Hepatocyte (in vitro differentiated cells): ENCODE results near the gene MRPS9.

Source experiments
- EZH2phosphoT487 ChIP-seq: fragments of 200-600 bp; sonication (generic); IDR thresholded peaks from one replicate; pipeline ENCODE4 v1.6.1; 2018; ENCODE audit warnings: antibody characterized with exemption, mild to moderate bottlenecking, low read depth, moderate library complexity; ENCODE audit not compliant: unreplicated experiment, severe bottlenecking
- TF ChIP-seq, protein P1 (sequence below): fragments of 200-600 bp; sonication (generic); IDR thresholded peaks from 2 replicates; pipeline ENCODE4 v1.5.1; 2016; ENCODE audit warnings: antibody characterized with exemption, mild to moderate bottlenecking; ENCODE audit not compliant: poor library complexity

DNA sequence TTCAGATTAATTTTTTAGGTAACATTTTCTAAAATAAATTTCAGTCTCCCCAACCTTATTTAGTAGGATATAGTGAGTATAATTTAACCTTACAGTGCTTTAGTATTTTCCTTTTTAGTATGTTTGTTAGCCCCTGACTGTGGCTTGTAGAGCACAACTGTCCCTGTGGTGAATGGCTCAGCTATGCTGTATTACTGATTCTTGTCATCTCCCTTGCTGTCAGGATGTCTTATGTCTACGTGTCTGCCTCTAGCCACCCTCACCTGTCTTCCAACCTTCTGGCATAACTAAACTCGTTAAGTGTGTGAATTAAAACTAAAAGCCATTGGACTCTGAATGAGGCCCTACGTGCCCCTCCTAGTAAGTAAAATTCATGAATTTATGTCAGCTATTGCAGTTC lies 18.4 kb downstream of the MRPS9 start:
- TF ChIP-seq, protein P1, sequence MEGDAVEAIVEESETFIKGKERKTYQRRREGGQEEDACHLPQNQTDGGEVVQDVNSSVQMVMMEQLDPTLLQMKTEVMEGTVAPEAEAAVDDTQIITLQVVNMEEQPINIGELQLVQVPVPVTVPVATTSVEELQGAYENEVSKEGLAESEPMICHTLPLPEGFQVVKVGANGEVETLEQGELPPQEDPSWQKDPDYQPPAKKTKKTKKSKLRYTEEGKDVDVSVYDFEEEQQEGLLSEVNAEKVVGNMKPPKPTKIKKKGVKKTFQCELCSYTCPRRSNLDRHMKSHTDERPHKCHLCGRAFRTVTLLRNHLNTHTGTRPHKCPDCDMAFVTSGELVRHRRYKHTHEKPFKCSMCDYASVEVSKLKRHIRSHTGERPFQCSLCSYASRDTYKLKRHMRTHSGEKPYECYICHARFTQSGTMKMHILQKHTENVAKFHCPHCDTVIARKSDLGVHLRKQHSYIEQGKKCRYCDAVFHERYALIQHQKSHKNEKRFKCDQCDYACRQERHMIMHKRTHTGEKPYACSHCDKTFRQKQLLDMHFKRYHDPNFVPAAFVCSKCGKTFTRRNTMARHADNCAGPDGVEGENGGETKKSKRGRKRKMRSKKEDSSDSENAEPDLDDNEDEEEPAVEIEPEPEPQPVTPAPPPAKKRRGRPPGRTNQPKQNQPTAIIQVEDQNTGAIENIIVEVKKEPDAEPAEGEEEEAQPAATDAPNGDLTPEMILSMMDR, result no peak
- no peak for TF ChIP-seq EZH2phosphoT487
